Right kidney (tissue), 1 donor: ENCODE measurements around the gene SPINK7.

Source experiments
- DNase-seq: peaks from one replicate; pipeline ENCODE4 v3.0.0-alpha.2; 2016

SPINK7 gene

GRCh38 chr5:148343603-148344487 is 31.6 kb downstream of the SPINK7 start:
- no peak for DNase-seq

GRCh38 chr5:148347706-148348105 is 35.5 kb downstream of the SPINK7 start:
- no peak for DNase-seq

GRCh38 chr5:148352696-148353095 is 40.5 kb downstream of the SPINK7 start:
- DNase-seq: no peak

GRCh38 chr5:148353634-148354033 is 41.4 kb downstream of the SPINK7 start:
- DNase-seq: no peak

- no peak for DNase-seq
These were observed 52.1 kb downstream of the SPINK7 start for GRCh38 chr5:148364343-148364742.
